DOHH2 (cell line): ENCODE measurements around the gene CABCOCO1.

ENCODE experiments used
- H3F3A ChIP-seq: fragments of 200-600 bp; sonication (generic), shearing (Covaris generic); 2 replicates; pipeline ENCODE4 v1.6.0; 2016; ENCODE audit warnings: antibody characterized with exemption, mild to moderate bottlenecking; ENCODE audit not compliant: control insufficient read depth, insufficient read depth
- H3K27ac ChIP-seq: fragments of 200-600 bp; sonication (generic); 2 replicates; pipeline ENCODE4 v1.5.1; 2014; ENCODE audit warnings: low read depth, mild to moderate bottlenecking, low read length, moderate library complexity
- H3K27me3 ChIP-seq: fragments of 200-600 bp; sonication (generic); 2 replicates; pipeline ENCODE4 v1.6.1; 2014; ENCODE audit warnings: mild to moderate bottlenecking, low read length, mixed read lengths; ENCODE audit not compliant: control insufficient read depth
- H3K36me3 ChIP-seq: fragments of 200-600 bp; sonication (generic); 2 replicates; pipeline ENCODE4 v1.6.1; 2014; ENCODE audit warnings: mild to moderate bottlenecking, low read length, moderate library complexity, mixed read lengths; ENCODE audit not compliant: control insufficient read depth
- H3K4me1 ChIP-seq: fragments of 200-600 bp; sonication (generic); 2 replicates; pipeline ENCODE4 v1.6.1; 2014; ENCODE audit warnings: mild to moderate bottlenecking, low read length, mixed read lengths; ENCODE audit not compliant: control insufficient read depth
- H3K4me2 ChIP-seq: fragments of 200-600 bp; sonication (generic); 2 replicates; pipeline ENCODE4 v1.6.0; 2014; ENCODE audit warnings: mild to moderate bottlenecking, low read length, moderate library complexity
- H3K4me3 ChIP-seq: fragments of 200-600 bp; sonication (generic); 2 replicates; pipeline ENCODE4 v1.5.1; 2014; ENCODE audit warnings: mild to moderate bottlenecking, low read length, mixed read lengths
- H3K79me2 ChIP-seq: fragments of 200-600 bp; sonication (generic); 2 replicates; pipeline ENCODE4 v1.6.1; 2014; ENCODE audit warnings: mild to moderate bottlenecking, low read length, mixed read lengths; ENCODE audit not compliant: control insufficient read depth
- H3K9me2 ChIP-seq: fragments of 200-600 bp; sonication (generic); replicated peaks from 2 replicates; pipeline ENCODE4 v1.6.1; 2014; ENCODE audit warnings: mild to moderate bottlenecking, low read length, mixed read lengths; ENCODE audit not compliant: control insufficient read depth
- H3K9me3 ChIP-seq: fragments of 200-600 bp; sonication (generic); 2 replicates; pipeline ENCODE4 v1.6.1; 2014; ENCODE audit warnings: antibody characterized with exemption, low read length, mixed read lengths; ENCODE audit not compliant: control insufficient read depth, insufficient read depth
- H4K20me1 ChIP-seq: fragments of 200-600 bp; sonication (generic); 2 replicates; pipeline ENCODE4 v1.6.0; 2014; ENCODE audit warnings: low read depth, mild to moderate bottlenecking, antibody characterized with exemption, low read length, moderate library complexity; ENCODE audit not compliant: control insufficient read depth, insufficient read depth
- EZH2phosphoT487 ChIP-seq: fragments of 200-600 bp; sonication (generic); IDR thresholded peaks from 2 replicates; pipeline ENCODE4 v1.6.1; 2017; ENCODE audit warnings: borderline replicate concordance, mild to moderate bottlenecking, antibody characterized with exemption, low read length, moderate library complexity, mixed read lengths
- TF ChIP-seq, protein P1 (sequence below): fragments of 200-600 bp; sonication (generic); IDR thresholded peaks from one replicate; pipeline ENCODE4 v1.5.1; 2014; ENCODE audit warnings: antibody characterized with exemption, mild to moderate bottlenecking, low read depth, low read length; ENCODE audit not compliant: poor library complexity, severe bottlenecking

The CABCOCO1 gene

DNA sequence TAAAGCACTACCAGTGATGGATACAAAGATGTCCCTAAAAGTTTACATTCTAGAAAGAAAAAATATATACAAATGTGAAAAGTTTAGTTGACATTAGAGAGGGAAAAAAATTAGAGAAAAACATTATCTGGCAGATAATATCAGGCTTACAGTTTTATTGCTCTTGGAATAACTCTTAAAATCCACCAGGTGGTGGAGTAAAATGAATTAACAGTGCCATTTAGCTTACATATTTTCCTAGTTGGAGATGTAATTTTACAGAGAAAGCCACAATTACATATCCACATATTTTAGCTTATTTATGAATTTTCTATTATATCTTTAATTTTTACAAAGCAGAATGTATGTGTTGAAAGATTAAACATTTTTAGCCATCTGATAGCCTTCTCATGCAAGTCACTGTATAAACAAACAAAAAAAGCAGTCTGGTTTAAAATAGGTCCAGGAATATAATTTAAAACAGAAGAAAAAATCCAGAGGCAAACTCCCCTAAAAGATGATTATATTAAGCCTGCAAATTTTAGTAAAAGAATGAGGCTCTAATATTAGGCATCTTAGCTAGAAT lies 6.5 kb downstream of the CABCOCO1 start:
- no peaks in the 10 kb centered on the region for H3K4me1 ChIP-seq
- H3K27ac ChIP-seq: no peak overlapping the region
- H3K36me3 ChIP-seq: no peaks in the 10 kb centered on the region
- no peak for TF ChIP-seq EZH2phosphoT487
- TF ChIP-seq, protein P1, sequence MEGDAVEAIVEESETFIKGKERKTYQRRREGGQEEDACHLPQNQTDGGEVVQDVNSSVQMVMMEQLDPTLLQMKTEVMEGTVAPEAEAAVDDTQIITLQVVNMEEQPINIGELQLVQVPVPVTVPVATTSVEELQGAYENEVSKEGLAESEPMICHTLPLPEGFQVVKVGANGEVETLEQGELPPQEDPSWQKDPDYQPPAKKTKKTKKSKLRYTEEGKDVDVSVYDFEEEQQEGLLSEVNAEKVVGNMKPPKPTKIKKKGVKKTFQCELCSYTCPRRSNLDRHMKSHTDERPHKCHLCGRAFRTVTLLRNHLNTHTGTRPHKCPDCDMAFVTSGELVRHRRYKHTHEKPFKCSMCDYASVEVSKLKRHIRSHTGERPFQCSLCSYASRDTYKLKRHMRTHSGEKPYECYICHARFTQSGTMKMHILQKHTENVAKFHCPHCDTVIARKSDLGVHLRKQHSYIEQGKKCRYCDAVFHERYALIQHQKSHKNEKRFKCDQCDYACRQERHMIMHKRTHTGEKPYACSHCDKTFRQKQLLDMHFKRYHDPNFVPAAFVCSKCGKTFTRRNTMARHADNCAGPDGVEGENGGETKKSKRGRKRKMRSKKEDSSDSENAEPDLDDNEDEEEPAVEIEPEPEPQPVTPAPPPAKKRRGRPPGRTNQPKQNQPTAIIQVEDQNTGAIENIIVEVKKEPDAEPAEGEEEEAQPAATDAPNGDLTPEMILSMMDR: no peak
- no peaks in the 10 kb centered on the region for H3K9me3 ChIP-seq
- no peaks in the 10 kb centered on the region for H3F3A ChIP-seq
- no peak overlapping the region for H3K4me3 ChIP-seq
- H3K4me2 ChIP-seq: no peak overlapping the region
- H3K9me2 ChIP-seq: no peaks in the 10 kb centered on the region
- no peaks in the 10 kb centered on the region for H3K79me2 ChIP-seq
- no peaks in the 10 kb centered on the region for H4K20me1 ChIP-seq
- no peaks in the 10 kb centered on the region for H3K27me3 ChIP-seq

DNA sequence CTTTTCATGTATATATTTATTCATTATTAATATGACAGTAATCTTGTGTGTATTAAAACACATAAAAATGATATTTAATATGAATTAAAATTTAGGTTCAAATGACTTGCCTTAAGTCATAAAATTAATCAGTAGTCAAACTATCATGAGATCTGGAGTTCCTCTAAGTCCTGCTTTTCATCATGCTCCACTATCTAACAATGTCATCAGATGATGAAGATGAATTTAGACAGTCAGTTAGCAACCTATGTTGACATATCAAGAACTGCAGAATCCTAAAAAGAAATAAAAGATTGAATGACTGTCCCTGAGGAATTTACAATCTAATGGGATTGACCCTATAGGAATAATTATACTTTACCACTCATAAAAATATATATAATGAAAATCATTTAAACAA lies 7.1 kb downstream of the CABCOCO1 start:
- TF ChIP-seq, protein P1: no peak
- TF ChIP-seq EZH2phosphoT487: no peak
- Histone ChIP-seq H3K9me3 (no peaks in the 10 kb centered on the region), H3K27me3 (no peaks in the 10 kb centered on the region), H3K9me2 (no peaks in the 10 kb centered on the region), H3F3A (no peaks in the 10 kb centered on the region), H3K36me3 (no peaks in the 10 kb centered on the region), H3K27ac (no peak overlapping the region), H3K79me2 (no peaks in the 10 kb centered on the region), H3K4me2 (no peak overlapping the region), H4K20me1 (no peaks in the 10 kb centered on the region), H3K4me3 (no peak overlapping the region), H3K4me1 (no peaks in the 10 kb centered on the region)

DNA sequence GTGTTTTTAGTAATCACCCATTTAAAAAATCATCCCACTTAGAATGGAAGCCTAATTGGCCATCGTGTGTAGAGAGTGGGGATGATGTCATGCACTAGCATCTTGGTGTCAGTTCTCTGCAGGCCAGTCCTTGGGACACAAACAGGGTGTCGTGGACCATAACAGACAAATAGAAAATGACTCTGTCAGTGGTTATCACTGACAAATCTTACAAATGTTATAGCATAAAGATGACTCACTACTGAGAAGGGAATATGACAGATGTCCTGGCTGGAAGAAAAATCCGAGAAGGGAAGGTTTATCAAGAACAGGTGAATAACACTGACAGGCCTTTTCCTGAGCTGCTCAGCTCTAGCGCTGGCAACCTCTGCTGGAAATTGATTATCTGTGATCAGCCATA lies 10.6 kb downstream of the CABCOCO1 start:
- no peak overlapping the region for H3K4me3 ChIP-seq
- no peaks in the 10 kb centered on the region for H3K9me2 ChIP-seq
- no peak overlapping the region for H3K27ac ChIP-seq
- H3K4me1 ChIP-seq: no peaks in the 10 kb centered on the region
- no peaks in the 10 kb centered on the region for H3K79me2 ChIP-seq
- H3K9me3 ChIP-seq: no peaks in the 10 kb centered on the region
- H3F3A ChIP-seq: no peaks in the 10 kb centered on the region
- no peaks in the 10 kb centered on the region for H3K36me3 ChIP-seq
- H4K20me1 ChIP-seq: no peaks in the 10 kb centered on the region
- H3K27me3 ChIP-seq: no peaks in the 10 kb centered on the region
- no peak for TF ChIP-seq EZH2phosphoT487
- TF ChIP-seq, protein P1: no peak
- H3K4me2 ChIP-seq: no peak overlapping the region

DNA sequence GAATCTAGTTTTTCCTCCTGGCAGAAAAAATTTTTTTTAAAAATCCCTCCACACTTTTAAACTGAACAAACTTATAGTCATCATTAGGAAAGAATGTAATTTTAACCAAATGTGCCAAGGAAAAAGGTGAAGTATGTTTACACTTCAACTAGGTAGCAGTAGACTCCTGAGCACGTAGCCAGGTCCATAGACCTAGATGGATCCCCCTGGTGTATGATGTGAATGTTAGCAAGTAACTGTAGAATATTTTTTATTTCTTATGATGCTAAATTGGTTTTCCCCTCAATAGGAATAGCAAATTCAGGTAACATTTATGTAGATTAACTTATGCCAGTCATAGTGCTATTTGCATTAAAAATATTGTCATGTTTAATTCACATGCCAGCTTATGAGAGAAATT lies 19.6 kb downstream of the CABCOCO1 start:
- no peaks in the 10 kb centered on the region for H3K4me1 ChIP-seq
- H4K20me1 ChIP-seq: no peaks in the 10 kb centered on the region
- H3K79me2 ChIP-seq: no peaks in the 10 kb centered on the region
- H3K9me3 ChIP-seq: no peaks in the 10 kb centered on the region
- H3K27me3 ChIP-seq: 0 out of 2 replicates have a peak, but pooled peaks cover 3% of the 10 kb centered on the region
- H3K4me2 ChIP-seq: no peak overlapping the region
- H3K36me3 ChIP-seq: no peaks in the 10 kb centered on the region
- H3K27ac ChIP-seq: no peak overlapping the region
- H3K9me2 ChIP-seq: no peaks in the 10 kb centered on the region
- TF ChIP-seq, protein P1: no peak
- TF ChIP-seq EZH2phosphoT487: no peak
- H3K4me3 ChIP-seq: no peak overlapping the region
- H3F3A ChIP-seq: no peaks in the 10 kb centered on the region
